NB4 (cell line): ENCODE data around the gene TMEM63A.

Experiments used
- CTCF ChIP-seq: IDR thresholded peaks from one replicate; pipeline ENCODE4 v1.5.1; 2012; ENCODE audit warnings: low read depth, low read length
- POLR2A ChIP-seq: IDR thresholded peaks from 2 replicates; pipeline ENCODE4 v1.6.1; 2011; ENCODE audit warnings: mild to moderate bottlenecking; ENCODE audit not compliant: insufficient read length; ENCODE audit errors: extremely low read depth

- TF ChIP-seq CTCF: no peak
- no peak for TF ChIP-seq POLR2A
Observed at GRCh38 chr1:225862581-225862950, 19.6 kb downstream of the TMEM63A start.
